Measurements from ENCODE around the gene CD248.
"Not testable (repeated sequence)": the region's sequence is repeated elsewhere in the genome, so short reads cannot be mapped to it uniquely, and the experiment has no call there.

CD248 gene

GRCh38 chr11:66287211-66287888, 29.5 kb downstream of the CD248 start:
- no peak for DNase-seq

- DNase-seq: peak; percentile 60
Observed at GRCh38 chr11:66286699-66287098, 30.1 kb downstream of the CD248 start.

GRCh38 chr11:66285250-66285947, 31.4 kb downstream of the CD248 start:
- DNase-seq: no peak

- DNase-seq: no peak
Observed at GRCh38 chr11:66284526-66285078, 32.2 kb downstream of the CD248 start.

GRCh38 chr11:66283461-66284105, 33.3 kb downstream of the CD248 start:
- no peak for DNase-seq

- DNase-seq: peak; percentile 100
Observed at GRCh38 chr11:66282468-66283455, 34.1 kb downstream of the CD248 start.

- peak; percentile 60 for DNase-seq
Observed at GRCh38 chr11:66281776-66282467, 34.9 kb downstream of the CD248 start.

GRCh38 chr11:66281001-66281400, 35.8 kb downstream of the CD248 start:
- peak; percentile 62 for DNase-seq

- no peak for DNase-seq
Observed at GRCh38 chr11:66280428-66280827, 36.4 kb downstream of the CD248 start.

- no peak for DNase-seq
Observed at GRCh38 chr11:66279092-66279734, 37.6 kb downstream of the CD248 start.

GRCh38 chr11:66278363-66279091, 38.3 kb downstream of the CD248 start:
- DNase-seq: no peak

- DNase-seq: peak; percentile 85
Observed at GRCh38 chr11:66277471-66278362, 39.1 kb downstream of the CD248 start, which contains the start of gene CNIH2. Gene CNIH2, plus strand, starts transcription at chr11:66278175. Its CDS starts 282 bp downstream, at chr11:66278457.

- DNase-seq: not testable (repeated sequence)
Observed at GRCh38 chr11:66277064-66277463, 39.8 kb downstream of the CD248 start.

- DNase-seq: not testable (repeated sequence)
Observed at GRCh38 chr11:66276619-66277018, 40.2 kb downstream of the CD248 start.

GRCh38 chr11:66275984-66276612, 40.7 kb downstream of the CD248 start:
- DNase-seq: no peak

- no peak for DNase-seq
Observed at GRCh38 chr11:66275396-66275795, 41.4 kb downstream of the CD248 start.

- no peak for DNase-seq
Observed at GRCh38 chr11:66274219-66274618, 42.6 kb downstream of the CD248 start.

- DNase-seq: no peak
Observed at GRCh38 chr11:66272596-66272995, 44.2 kb downstream of the CD248 start.

- DNase-seq: no peak
Observed at GRCh38 chr11:66271816-66272215, 45.0 kb downstream of the CD248 start.
